SK-N-SH treated with all-trans-retinoic acid at 6 μM for 48 hours (cell line): ENCODE measurements around the gene AP1G2.

Source experiments
- ARNTL ChIP-seq: fragments of 450-650 bp; formaldehyde crosslinking; IDR thresholded peaks from 2 replicates; pipeline ENCODE4 v1.5.0; 2020; ENCODE audit warnings: low read depth, mild to moderate bottlenecking, moderate library complexity, borderline replicate concordance
- CSDC2 ChIP-seq: fragments of 250-450 bp; sonication (Bioruptor Pico); IDR thresholded peaks from 2 replicates; pipeline ENCODE4 v1.5.0; 2020; ENCODE audit warnings: mild to moderate bottlenecking, moderate library complexity
- CSRNP3 ChIP-seq: fragments of 250-450 bp; sonication (Bioruptor Pico); IDR thresholded peaks from 2 replicates; pipeline ENCODE4 v1.5.1; 2021; ENCODE audit warnings: mild to moderate bottlenecking, moderate library complexity
- GLIS3 ChIP-seq: fragments of 250-450 bp; sonication (Bioruptor Pico); IDR thresholded peaks from 2 replicates; pipeline ENCODE4 v1.5.0; 2020; ENCODE audit warnings: mild to moderate bottlenecking, moderate library complexity
- ISL1 ChIP-seq: fragments of 250-450 bp; sonication (Bioruptor Pico); IDR thresholded peaks from 2 replicates; pipeline ENCODE4 v2.1.2; 2022; ENCODE audit warnings: mild to moderate bottlenecking, moderate library complexity
- OSR1 ChIP-seq: fragments of 250-450 bp; sonication (Bioruptor Pico); IDR thresholded peaks from 2 replicates; pipeline ENCODE4 v1.8.0; 2022; ENCODE audit warnings: moderate library complexity, mild to moderate bottlenecking, inconsistent platforms
- PATZ1 ChIP-seq: fragments of 250-450 bp; sonication (Bioruptor Pico); IDR thresholded peaks from 2 replicates; pipeline ENCODE4 v1.8.0; 2020; ENCODE audit warnings: mild to moderate bottlenecking, moderate library complexity, borderline replicate concordance
- POU6F1 ChIP-seq: fragments of 250-450 bp; sonication (Bioruptor Pico); IDR thresholded peaks from 2 replicates; pipeline ENCODE4 v1.8.0; 2021; ENCODE audit warnings: low read depth, mild to moderate bottlenecking, moderate library complexity, borderline replicate concordance
- PPARA ChIP-seq: fragments of 250-450 bp; sonication (Bioruptor Pico); IDR thresholded peaks from 2 replicates; pipeline ENCODE4 v1.5.0; 2020; ENCODE audit warnings: mild to moderate bottlenecking, borderline replicate concordance
- RARB ChIP-seq: fragments of 250-450 bp; sonication (Bioruptor Pico); IDR thresholded peaks from 2 replicates; pipeline ENCODE4 v1.8.0; 2021; ENCODE audit warnings: mild to moderate bottlenecking, moderate library complexity
- ZFP3 ChIP-seq: fragments of 250-450 bp; sonication (Bioruptor Pico); IDR thresholded peaks from 2 replicates; pipeline ENCODE4 v1.5.0; 2020; ENCODE audit warnings: mild to moderate bottlenecking, moderate library complexity
- ZFP30 ChIP-seq: fragments of 450-650 bp; formaldehyde crosslinking; IDR thresholded peaks from 2 replicates; pipeline ENCODE4 v1.5.0; 2022; ENCODE audit warnings: mild to moderate bottlenecking, moderate library complexity
- ZNF565 ChIP-seq: fragments of 450-650 bp; formaldehyde crosslinking; conservative IDR thresholded peaks from 2 replicates; pipeline ENCODE4 v1.5.0; 2020; ENCODE audit warnings: low read depth, mild to moderate bottlenecking, moderate library complexity
- ZNF8 ChIP-seq: fragments of 450-650 bp; formaldehyde crosslinking; IDR thresholded peaks from 2 replicates; pipeline ENCODE4 v1.5.0; 2020; ENCODE audit warnings: mild to moderate bottlenecking, moderate library complexity

GRCh38 chr14:23600806-23601205 lies 33.2 kb upstream of the AP1G2 start:
- TF ChIP-seq PPARA (CRISPR knock-in tag) (no peak), ZFP30 (CRISPR knock-in tag) (no peak), GLIS3 (CRISPR knock-in tag) (no peak), CSDC2 (CRISPR knock-in tag) (no peak), ZNF565 (no peak), PATZ1 (no peak), CSRNP3 (CRISPR knock-in tag) (no peak), ZNF8 (CRISPR knock-in tag) (no peak), OSR1 (no peak), ISL1 (CRISPR knock-in tag) (no peak), RARB (CRISPR knock-in tag) (no peak), ARNTL (no peak), POU6F1 (no peak), ZFP3 (CRISPR knock-in tag) (no peak)
